Measurements from ENCODE around the gene GPR132.
"Not testable (repeated sequence)": the region's sequence is repeated elsewhere in the genome, so short reads cannot be mapped to it uniquely, and the experiment has no call there.

GPR132 gene

DNA sequence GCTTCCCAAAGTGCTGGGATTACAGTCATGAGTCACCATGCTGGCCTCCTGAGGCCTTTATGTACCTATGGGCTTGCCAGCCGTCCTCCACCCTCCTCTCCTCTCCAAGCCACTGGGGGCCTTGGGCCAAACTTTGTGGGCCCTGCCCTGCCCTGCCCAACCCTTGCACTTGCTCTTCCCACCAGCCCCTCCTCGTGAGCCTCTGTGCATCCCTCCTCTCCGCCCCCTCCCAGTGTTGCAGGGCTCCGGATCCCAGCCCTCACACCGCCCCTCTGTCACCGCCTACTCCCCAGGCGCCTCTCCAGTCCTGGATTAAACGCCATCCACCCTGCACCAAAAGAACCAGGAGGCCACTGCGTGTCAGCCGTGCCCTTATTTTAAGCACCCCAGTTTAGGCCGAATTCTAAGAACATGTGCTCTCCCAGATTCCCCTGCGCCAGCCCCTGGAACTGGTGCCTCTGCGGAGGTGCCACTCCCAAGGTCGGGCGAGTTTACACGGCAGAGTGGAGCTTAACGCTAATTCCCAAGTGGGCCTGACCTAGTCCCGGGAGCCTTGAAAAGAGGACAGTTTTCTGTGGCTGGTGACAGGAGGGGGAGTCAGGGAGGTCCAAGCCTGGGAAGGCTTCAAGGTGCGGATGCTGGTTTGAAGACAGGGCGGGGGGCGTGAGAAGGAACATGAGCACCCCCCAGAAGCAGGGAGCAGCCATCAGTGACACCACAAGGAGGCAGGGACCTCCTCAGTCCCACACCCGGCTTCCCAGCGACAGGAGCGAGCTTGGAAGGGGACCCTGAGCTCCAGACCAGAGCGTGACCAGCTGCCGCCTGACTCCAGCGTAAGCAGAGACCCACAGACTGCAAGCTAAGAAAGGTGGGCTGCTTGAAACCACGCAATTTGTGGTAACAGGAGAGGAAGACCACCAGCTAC, 23.1 kb downstream of the GPR132 start:
- no CpG with 5 or more reads among the region's 28 CpGs for WGBS (ENCODE audit: insufficient coverage, insufficient read length)
- Histone ChIP-seq H3K27ac (ENCODE audit: low read length) (no peak overlapping the region), H3K27me3 (ENCODE audit: control insufficient read depth, insufficient read depth, low read length) (no peaks in the 10 kb centered on the region), H3K4me1 (ENCODE audit: control insufficient read depth, insufficient read depth, low read length) (peaks cover 3% of the 10 kb centered on the region), H3K4me3 (ENCODE audit: low read length) (no peak overlapping the region), H3K36me3 (ENCODE audit: control insufficient read depth, insufficient read depth, low read length) (no peaks in the 10 kb centered on the region), H3K9me3 (ENCODE audit: control insufficient read depth, insufficient read depth, low read length) (no peaks in the 10 kb centered on the region)
- DNase-seq (ENCODE audit: low read depth, low spot score): no peak

DNA sequence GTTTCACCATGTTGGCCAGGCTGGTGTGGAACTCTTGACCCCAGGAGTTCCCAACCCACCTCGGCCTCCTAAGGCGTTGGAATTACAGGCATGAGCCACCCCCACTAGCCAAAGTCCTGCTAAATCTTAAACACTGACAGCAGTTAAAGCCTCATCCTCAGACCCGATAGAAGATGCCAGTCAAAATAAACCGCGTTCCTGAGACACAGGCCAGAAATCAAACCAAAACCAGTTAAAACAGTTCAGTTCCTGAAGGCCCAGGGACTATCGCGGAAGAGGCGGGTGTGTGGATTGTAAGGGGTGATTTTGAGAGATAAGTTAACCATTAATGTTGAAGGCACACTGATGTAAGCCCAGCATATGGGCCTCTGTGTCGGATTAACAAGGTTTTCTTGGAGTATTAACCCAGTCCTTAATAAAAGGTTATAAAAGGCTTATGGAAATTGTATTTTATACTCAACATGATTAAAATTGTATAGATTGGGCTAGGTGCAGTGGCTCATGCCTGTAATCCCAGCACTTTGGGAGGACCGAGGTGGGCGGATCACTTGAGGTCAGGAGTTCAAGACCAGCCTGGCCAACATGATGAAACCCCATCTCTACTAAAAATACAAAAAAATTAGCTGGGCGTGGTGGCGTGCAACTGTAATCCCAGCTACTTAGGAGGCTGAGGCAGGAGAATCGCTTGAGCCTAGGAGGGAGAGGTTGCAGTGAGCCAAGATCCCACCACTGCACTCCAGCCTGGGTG, 25.6 kb downstream of the GPR132 start:
- DNase-seq (ENCODE audit: low read depth, low spot score): no peak
- Histone ChIP-seq H3K4me3 (ENCODE audit: low read length) (no peak overlapping the region), H3K36me3 (ENCODE audit: control insufficient read depth, insufficient read depth, low read length) (no peaks in the 10 kb centered on the region), H3K4me1 (ENCODE audit: control insufficient read depth, insufficient read depth, low read length) (no peaks in the 10 kb centered on the region), H3K9me3 (ENCODE audit: control insufficient read depth, insufficient read depth, low read length) (no peaks in the 10 kb centered on the region), H3K27me3 (ENCODE audit: control insufficient read depth, insufficient read depth, low read length) (no peaks in the 10 kb centered on the region), H3K27ac (ENCODE audit: low read length) (no peak overlapping the region)
- WGBS (ENCODE audit: insufficient coverage, insufficient read length): no CpG with 5 or more reads among the region's 14 CpGs

GRCh38 chr14:105035616-105036015, 29.6 kb downstream of the GPR132 start:
- H3K4me1 ChIP-seq (ENCODE audit: control insufficient read depth, insufficient read depth, low read length); H3K4me3 ChIP-seq (ENCODE audit: low read length); DNase-seq (ENCODE audit: low read depth, low spot score); H3K9me3 ChIP-seq (ENCODE audit: control insufficient read depth, insufficient read depth, low read length); H3K27me3 ChIP-seq (ENCODE audit: control insufficient read depth, insufficient read depth, low read length); H3K36me3 ChIP-seq (ENCODE audit: control insufficient read depth, insufficient read depth, low read length); H3K27ac ChIP-seq (ENCODE audit: low read length): not testable (repeated sequence)
- no CpG with 5 or more reads among the region's 2 CpGs for WGBS (ENCODE audit: insufficient coverage, insufficient read length)

DNA sequence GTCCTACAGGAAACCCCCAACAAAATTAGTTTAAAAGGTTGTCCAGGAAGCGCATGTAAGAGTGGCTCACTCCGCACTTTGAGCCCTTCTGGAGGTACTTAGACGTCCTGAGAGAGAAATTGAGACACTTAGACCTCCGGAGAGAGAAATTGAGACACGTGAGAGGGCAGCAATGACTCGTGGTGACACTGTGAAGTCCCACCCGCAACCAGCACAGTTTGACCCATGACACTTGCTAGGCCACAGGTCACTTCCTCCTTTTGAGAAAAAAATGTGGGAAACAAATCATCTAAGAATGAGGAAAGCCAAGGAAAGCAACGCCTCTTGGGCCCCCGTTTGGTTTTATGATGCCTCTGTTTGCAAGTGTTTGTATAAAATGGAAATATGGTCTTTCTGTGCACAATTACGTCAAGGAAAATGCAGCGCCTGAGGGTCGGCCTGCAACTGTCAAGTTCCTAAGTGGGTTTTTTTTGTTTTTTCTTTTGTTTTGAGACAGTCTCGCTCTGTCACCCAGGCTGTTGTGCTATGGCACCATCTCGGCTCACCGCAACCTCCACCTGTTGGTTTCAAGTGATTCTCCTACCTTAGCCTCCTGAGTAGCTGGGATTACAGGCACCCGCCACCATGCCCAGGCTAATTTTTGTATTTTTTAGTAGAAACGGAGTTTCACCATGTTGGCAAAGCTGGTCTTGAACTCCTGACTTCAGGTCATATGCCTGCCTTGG, 30.8 kb downstream of the GPR132 start:
- H3K36me3 ChIP-seq (ENCODE audit: control insufficient read depth, insufficient read depth, low read length): no peaks in the 10 kb centered on the region
- no peak for DNase-seq (ENCODE audit: low read depth, low spot score)
- no peaks in the 10 kb centered on the region for H3K9me3 ChIP-seq (ENCODE audit: control insufficient read depth, insufficient read depth, low read length)
- no peak overlapping the region for H3K4me3 ChIP-seq (ENCODE audit: low read length)
- peaks cover 7% of the 10 kb centered on the region; the same call in 1 of the 2 replicates for H3K27me3 ChIP-seq (ENCODE audit: control insufficient read depth, insufficient read depth, low read length)
- H3K4me1 ChIP-seq (ENCODE audit: control insufficient read depth, insufficient read depth, low read length): peaks cover 2% of the 10 kb centered on the region; the same call in 1 of the 2 replicates
- H3K27ac ChIP-seq (ENCODE audit: low read length): no peak overlapping the region
- no CpG with 5 or more reads among the region's 17 CpGs for WGBS (ENCODE audit: insufficient coverage, insufficient read length)

- no CpG with 5 or more reads among the region's 45 CpGs for WGBS (ENCODE audit: insufficient coverage, insufficient read length)
- H3K36me3 ChIP-seq (ENCODE audit: control insufficient read depth, insufficient read depth, low read length); DNase-seq (ENCODE audit: low read depth, low spot score); H3K4me1 ChIP-seq (ENCODE audit: control insufficient read depth, insufficient read depth, low read length); H3K27ac ChIP-seq (ENCODE audit: low read length); H3K27me3 ChIP-seq (ENCODE audit: control insufficient read depth, insufficient read depth, low read length); H3K9me3 ChIP-seq (ENCODE audit: control insufficient read depth, insufficient read depth, low read length): not testable (repeated sequence)
- H3K4me3 ChIP-seq (ENCODE audit: low read length): peak overlapping the region; percentile 21; the same call in 1 of the 2 replicates
These were observed 31.8 kb downstream of the GPR132 start for GRCh38 chr14:105033412-105033900.

- WGBS (ENCODE audit: insufficient coverage, insufficient read length): no CpG with 5 or more reads among the region's 5 CpGs
- H3K27ac ChIP-seq (ENCODE audit: low read length); H3K36me3 ChIP-seq (ENCODE audit: control insufficient read depth, insufficient read depth, low read length); H3K27me3 ChIP-seq (ENCODE audit: control insufficient read depth, insufficient read depth, low read length); H3K4me3 ChIP-seq (ENCODE audit: low read length); H3K9me3 ChIP-seq (ENCODE audit: control insufficient read depth, insufficient read depth, low read length); H3K4me1 ChIP-seq (ENCODE audit: control insufficient read depth, insufficient read depth, low read length); DNase-seq (ENCODE audit: low read depth, low spot score): not testable (repeated sequence)
These were observed 32.8 kb downstream of the GPR132 start for GRCh38 chr14:105032451-105032901.

- no CpG with 5 or more reads among the region's 9 CpGs for WGBS (ENCODE audit: insufficient coverage, insufficient read length)
- Histone ChIP-seq H3K27me3 (ENCODE audit: control insufficient read depth, insufficient read depth, low read length) (peaks cover 7% of the 10 kb centered on the region; the same call in 1 of the 2 replicates), H3K36me3 (ENCODE audit: control insufficient read depth, insufficient read depth, low read length) (no peaks in the 10 kb centered on the region), H3K9me3 (ENCODE audit: control insufficient read depth, insufficient read depth, low read length) (no peaks in the 10 kb centered on the region), H3K4me1 (ENCODE audit: control insufficient read depth, insufficient read depth, low read length) (peaks cover 2% of the 10 kb centered on the region; the same call in 1 of the 2 replicates), H3K4me3 (ENCODE audit: low read length) (no peak overlapping the region), H3K27ac (ENCODE audit: low read length) (no peak overlapping the region)
- no peak for DNase-seq (ENCODE audit: low read depth, low spot score)
These were observed 34.3 kb downstream of the GPR132 start for GRCh38 chr14:105030836-105031396.

DNA sequence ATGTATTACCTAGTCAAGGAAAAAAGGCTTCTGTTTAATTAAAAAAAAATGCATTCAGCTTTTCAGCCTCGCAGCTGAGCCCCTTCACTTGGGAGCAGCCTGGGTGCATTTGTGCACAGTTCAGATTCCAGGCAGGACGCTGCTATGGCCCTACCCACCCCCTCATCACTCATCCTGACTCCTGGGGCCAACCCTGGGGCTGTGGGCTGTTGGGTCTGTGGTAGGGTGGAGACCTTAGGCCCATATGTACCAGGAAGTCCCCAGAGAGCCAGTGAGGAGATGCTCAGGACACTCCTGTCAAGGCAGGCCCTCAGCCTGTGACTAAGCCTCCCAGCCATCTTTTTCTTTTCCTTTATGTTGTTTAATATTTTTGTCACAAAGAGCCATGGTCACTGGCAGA, 35.0 kb downstream of the GPR132 start:
- Histone ChIP-seq H3K4me3 (ENCODE audit: low read length) (no peak overlapping the region), H3K4me1 (ENCODE audit: control insufficient read depth, insufficient read depth, low read length) (peaks cover 2% of the 10 kb centered on the region; the same call in 1 of the 2 replicates), H3K27me3 (ENCODE audit: control insufficient read depth, insufficient read depth, low read length) (peaks cover 7% of the 10 kb centered on the region; the same call in 1 of the 2 replicates), H3K9me3 (ENCODE audit: control insufficient read depth, insufficient read depth, low read length) (no peaks in the 10 kb centered on the region), H3K27ac (ENCODE audit: low read length) (no peak overlapping the region), H3K36me3 (ENCODE audit: control insufficient read depth, insufficient read depth, low read length) (no peaks in the 10 kb centered on the region)
- DNase-seq (ENCODE audit: low read depth, low spot score): no peak
- WGBS (ENCODE audit: insufficient coverage, insufficient read length): no CpG with 5 or more reads among the region's 2 CpGs

GRCh38 chr14:105029402-105029801, 35.8 kb downstream of the GPR132 start:
- Histone ChIP-seq H3K36me3 (ENCODE audit: control insufficient read depth, insufficient read depth, low read length) (no peaks in the 10 kb centered on the region), H3K9me3 (ENCODE audit: control insufficient read depth, insufficient read depth, low read length) (no peaks in the 10 kb centered on the region), H3K27me3 (ENCODE audit: control insufficient read depth, insufficient read depth, low read length) (peaks cover 7% of the 10 kb centered on the region; the same call in 1 of the 2 replicates), H3K4me1 (ENCODE audit: control insufficient read depth, insufficient read depth, low read length) (peaks cover 2% of the 10 kb centered on the region; the same call in 1 of the 2 replicates), H3K4me3 (ENCODE audit: low read length) (no peak overlapping the region), H3K27ac (ENCODE audit: low read length) (no peak overlapping the region)
- DNase-seq (ENCODE audit: low read depth, low spot score): no peak
- no CpG with 5 or more reads among the region's 7 CpGs for WGBS (ENCODE audit: insufficient coverage, insufficient read length)

Measured in iPS DF 6.9 (cell line).